ENCODE data around the gene GCC2. TPM values are rescaled to one million over a fixed set of nuclear protein-coding genes. Genes with fewer than 3 reads are reported as not detected.

The GCC2 gene
- total RNA-seq, 2 donors from 2014 or later, result 12.8 to 16.1 TPM

GRCh38 chr2:108536911-108537310, 87.9 kb downstream of the GCC2 start:
- TF ChIP-seq CTCF (IDR thresholded peaks at IDR 0.05), result no peak
- no peaks in the 10 kb centered on the region for H3K9me3 ChIP-seq
- H3K27me3 ChIP-seq, result no peaks in the 10 kb centered on the region
- no peak overlapping the region for H3K27ac ChIP-seq
- H3K36me3 ChIP-seq, result no peaks in the 10 kb centered on the region
- H3K4me1 ChIP-seq, result peaks cover 0 to 43% of the 10 kb centered on the region in 2 donors
- no peak for DNase-seq (ENCODE audit: low spot score)
- H3K4me3 ChIP-seq, result no peak overlapping the region

- peaks cover 0 to 44% of the 10 kb centered on the region in 2 donors for H3K4me1 ChIP-seq
- H3K27me3 ChIP-seq, result no peaks in the 10 kb centered on the region
- no peak overlapping the region for H3K4me3 ChIP-seq
- H3K27ac ChIP-seq, result no peak overlapping the region
- H3K9me3 ChIP-seq, result no peaks in the 10 kb centered on the region
- no peak for TF ChIP-seq CTCF (IDR thresholded peaks at IDR 0.05)
- no peak for DNase-seq (ENCODE audit: low spot score)
- H3K36me3 ChIP-seq, result no peaks in the 10 kb centered on the region
Measured at GRCh38 chr2:108538000-108538625, 89.1 kb downstream of the GCC2 start.

- Histone ChIP-seq H3K4me3 (no peak overlapping the region), H3K9me3 (no peaks in the 10 kb centered on the region), H3K36me3 (no peaks in the 10 kb centered on the region), H3K4me1 (peaks cover 0 to 34% of the 10 kb centered on the region in 2 donors), H3K27ac (no peak overlapping the region), H3K27me3 (no peaks in the 10 kb centered on the region)
- DNase-seq (ENCODE audit: low spot score), result no peak
- no peak for TF ChIP-seq CTCF (IDR thresholded peaks at IDR 0.05)
Measured at GRCh38 chr2:108541451-108541850, 92.4 kb downstream of the GCC2 start.

GRCh38 chr2:108542071-108542470, 93.1 kb downstream of the GCC2 start:
- DNase-seq (ENCODE audit: low spot score), result no peak
- Histone ChIP-seq H3K4me1 (peaks cover 0 to 31% of the 10 kb centered on the region in 2 donors), H3K27ac (no peak overlapping the region), H3K36me3 (no peaks in the 10 kb centered on the region), H3K4me3 (no peak overlapping the region), H3K9me3 (no peaks in the 10 kb centered on the region), H3K27me3 (no peaks in the 10 kb centered on the region)
- no peak for TF ChIP-seq CTCF (IDR thresholded peaks at IDR 0.05)

- TF ChIP-seq CTCF (IDR thresholded peaks at IDR 0.05), result no peak
- Histone ChIP-seq H3K27me3 (no peaks in the 10 kb centered on the region), H3K27ac (no peak overlapping the region), H3K36me3 (no peaks in the 10 kb centered on the region), H3K4me3 (no peak overlapping the region), H3K4me1 (peaks cover 0 to 2% of the 10 kb centered on the region in 2 donors), H3K9me3 (no peaks in the 10 kb centered on the region)
- DNase-seq (ENCODE audit: low spot score), result no peak
Measured at GRCh38 chr2:108547606-108548005, 98.6 kb downstream of the GCC2 start.
